DMS79 treated with DMSO at 0.1 percent for 48 hours (cell line): ENCODE measurements around the gene TMEM250.

Experiments used
- DNase-seq: peaks from one replicate; lab custom pipeline; 2025; lab: John Stamatoyannopoulos, UW

The TMEM250 gene

DNA sequence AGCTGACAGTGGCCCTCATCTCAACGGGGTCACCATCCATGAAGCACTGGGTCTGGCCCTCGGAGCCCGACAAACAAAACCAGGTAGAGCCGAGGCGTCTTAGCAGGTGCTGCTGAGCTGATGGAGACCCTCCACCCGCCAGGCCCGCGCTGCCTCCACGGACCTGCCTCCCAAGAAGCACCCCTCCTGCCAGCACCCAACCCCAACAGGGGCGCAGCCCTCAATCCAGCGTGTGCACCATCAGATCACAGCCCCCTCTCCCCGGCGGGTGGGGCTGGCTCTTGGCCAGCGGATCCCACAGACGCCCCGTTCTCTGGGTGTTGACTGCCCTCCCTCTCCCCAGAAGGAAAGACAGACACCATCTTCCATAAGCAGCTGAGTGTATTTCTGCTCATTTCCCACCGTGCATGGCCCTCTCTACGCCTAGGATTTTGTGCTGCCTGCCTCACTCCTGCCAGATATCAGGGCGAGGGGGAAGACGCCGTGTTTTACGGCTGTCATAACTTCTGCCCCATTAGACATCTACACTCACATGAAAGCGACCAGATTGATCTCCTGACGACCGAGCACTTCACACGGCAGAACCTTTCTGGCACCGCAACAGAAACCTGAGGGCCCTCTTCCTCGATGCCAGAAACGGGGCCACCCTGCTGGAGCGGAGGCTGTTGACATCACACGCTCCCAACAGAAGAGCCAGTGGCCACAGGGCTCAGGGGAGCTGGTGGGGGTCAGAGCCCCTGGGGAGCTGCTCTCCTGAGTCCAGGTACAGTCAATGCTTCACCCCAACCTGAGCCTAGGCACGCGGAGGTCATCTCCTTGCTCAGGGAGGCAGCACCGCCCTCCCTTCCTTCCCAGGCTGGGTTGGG lies 35.9 kb downstream of the TMEM250 start:
- DNase-seq = peak; percentile 89

- DNase-seq = peak; percentile 70
Observed at GRCh38 chr9:136081826-136082495, 36.7 kb downstream of the TMEM250 start.

DNA sequence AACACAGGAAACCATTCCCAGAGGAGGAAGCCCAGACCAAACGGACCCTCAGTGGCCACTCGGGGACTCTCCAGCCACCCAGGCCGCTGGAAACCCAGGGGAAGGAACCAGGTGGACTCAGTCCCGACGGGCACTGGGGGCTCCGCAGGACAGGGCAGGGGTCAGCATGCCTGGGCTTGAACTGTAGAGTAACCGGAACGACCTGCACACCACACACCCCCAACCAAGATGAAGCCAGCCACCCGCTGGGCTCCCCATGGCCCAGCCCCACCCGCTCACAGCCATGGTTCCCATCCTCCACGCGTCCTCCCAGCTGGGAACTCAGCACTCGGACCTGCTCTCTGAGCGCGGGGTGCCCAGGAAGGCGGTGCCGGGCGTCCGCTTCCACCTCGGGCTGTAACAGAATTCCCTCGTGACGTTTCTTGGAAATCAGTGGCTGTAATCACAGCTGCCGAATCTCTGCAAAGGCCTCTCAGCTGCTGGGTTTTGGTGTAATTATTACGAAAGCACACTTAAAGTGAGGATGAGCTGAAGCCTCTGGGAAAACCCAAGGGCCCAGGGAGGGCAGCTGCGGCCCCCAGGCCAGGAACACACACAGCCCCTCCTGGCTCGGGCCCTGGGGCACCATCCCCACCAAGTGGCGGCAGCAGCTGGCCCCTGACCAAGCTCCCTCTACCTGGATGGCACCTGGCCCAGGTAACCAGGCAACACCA lies 37.4 kb downstream of the TMEM250 start:
- peak; percentile 75 for DNase-seq

- DNase-seq = no peak
Observed at GRCh38 chr9:136080716-136081112, 38.0 kb downstream of the TMEM250 start.

DNA sequence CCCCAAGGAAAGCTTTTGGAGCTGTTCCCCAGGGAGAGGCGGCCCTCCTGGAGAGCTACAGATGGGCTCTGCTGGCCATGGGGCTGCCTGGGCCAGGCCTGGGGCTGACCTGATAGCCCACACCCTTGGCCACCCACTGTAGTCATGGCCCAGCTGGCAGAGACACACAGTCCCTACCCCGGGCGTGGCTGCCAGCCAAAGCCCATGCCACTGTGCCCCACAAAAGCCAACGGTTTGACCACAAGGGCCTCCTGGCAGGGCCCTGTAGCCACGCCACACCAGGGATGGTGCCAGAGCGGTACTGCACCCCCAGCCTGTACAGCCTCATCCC lies 38.8 kb downstream of the TMEM250 start:
- no peak for DNase-seq

- DNase-seq = peak; percentile 96
Observed at GRCh38 chr9:136079211-136079915, 39.3 kb downstream of the TMEM250 start.

- DNase-seq = no peak
Observed at GRCh38 chr9:136078498-136079011, 40.1 kb downstream of the TMEM250 start.

DNA sequence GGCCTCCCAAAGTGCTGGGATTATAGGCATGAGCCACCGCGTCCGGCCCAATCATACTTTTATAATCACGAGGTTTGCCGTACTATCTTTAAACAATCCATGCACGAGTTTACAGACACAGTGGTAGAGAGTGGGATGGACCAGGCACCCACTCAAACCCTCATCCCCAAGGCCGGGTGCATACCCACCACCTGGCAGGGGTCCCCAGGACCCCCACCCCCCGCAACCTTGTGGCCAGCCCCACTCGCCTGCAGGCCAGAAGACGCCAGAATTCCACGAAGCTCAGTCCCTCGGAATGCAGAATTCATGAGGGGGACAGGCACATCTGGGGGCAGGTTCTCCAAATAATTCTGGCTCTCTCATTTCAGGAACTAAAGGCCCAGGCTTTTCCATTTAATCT lies 40.7 kb downstream of the TMEM250 start:
- no peak for DNase-seq

GRCh38 chr9:136077491-136077890 lies 41.2 kb downstream of the TMEM250 start:
- no peak for DNase-seq

GRCh38 chr9:136075881-136076678 lies 42.6 kb downstream of the TMEM250 start:
- no peak for DNase-seq

DNA sequence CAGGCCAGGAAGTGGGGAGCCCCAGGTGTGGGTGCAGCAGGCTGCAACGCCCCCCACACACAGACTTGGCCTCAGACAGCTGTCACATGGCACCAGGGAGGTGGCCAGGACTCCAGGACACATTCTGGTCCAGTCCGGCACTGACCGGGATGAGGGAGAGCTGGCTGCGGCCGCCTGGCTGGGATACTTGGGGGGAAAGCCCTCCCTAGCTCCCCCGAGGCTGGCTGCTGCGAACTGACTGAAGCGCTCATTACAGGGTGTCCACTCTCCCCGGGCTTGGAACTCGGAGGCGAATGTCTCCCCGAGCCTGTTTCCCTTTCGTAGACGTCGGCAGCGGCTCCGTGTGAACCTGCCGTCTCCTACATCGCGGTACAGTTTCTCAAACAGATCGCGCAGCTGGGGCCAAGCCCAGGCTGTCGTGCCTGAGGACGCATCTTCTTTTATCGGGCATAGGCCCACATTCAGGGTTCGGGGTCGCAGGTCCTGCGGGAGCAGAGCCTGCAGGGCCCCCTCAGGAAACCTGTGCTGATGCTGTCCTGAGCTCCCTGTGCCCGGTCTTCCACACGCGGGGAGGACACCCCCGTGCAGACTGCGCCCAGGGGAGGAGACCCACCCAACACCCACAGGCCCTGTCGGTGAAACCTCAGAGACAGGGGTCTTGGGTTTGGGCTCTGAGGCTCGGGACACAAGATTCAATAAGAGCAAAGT lies 43.4 kb downstream of the TMEM250 start:
- DNase-seq = no peak

- DNase-seq = no peak
Observed at GRCh38 chr9:136074706-136075105, 44.0 kb downstream of the TMEM250 start.
